Pons (tissue), 1 donor: ENCODE results near the gene UCHL1.
"Not testable (repeated sequence)": the region's sequence is repeated elsewhere in the genome, so short reads cannot be mapped to it uniquely, and the experiment has no call there.

Experiments
- DNase-seq: peaks from one replicate; pipeline ENCODE4 v3.0.0-alpha.2; 2016; ENCODE audit warnings: low spot score

The UCHL1 gene

DNA sequence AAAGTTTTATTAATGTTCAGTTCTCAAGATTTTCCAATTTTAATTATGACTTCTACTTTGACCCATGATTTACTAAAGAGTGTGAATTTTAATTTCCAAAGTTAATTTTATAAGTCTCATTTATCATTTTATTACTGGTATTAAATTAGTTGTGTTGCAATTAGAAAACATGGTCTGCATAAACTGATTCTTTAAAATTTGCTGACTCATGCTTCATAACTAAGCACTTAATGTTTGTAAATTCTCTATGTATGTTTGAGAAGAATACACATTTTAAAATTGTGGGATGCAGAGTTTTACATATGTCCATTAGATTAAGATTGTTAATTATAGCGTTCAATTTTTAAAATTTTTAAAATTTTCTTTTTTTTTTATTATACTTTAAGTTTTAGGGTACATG lies 20.2 kb upstream of the UCHL1 start:
- no peak for DNase-seq

DNA sequence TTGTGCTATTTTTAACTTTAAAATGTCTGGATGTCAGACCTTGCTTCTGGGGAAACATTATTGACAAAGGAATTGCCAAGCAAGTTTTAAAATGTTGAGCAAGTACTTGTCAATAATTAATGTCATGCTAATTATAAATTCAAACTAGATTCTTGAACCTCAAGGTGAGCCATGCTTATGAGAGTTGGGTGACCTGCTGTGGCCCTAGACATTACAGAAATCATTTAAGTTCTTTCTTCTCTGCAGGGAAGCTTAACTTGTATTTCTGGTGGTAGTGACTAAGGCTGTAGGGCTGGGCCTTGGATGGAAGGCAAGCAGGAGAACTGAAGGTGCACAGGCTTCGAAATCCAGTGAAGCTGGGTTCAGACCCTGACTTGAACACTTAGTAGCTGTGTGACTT lies 14.8 kb upstream of the UCHL1 start:
- DNase-seq: no peak

DNA sequence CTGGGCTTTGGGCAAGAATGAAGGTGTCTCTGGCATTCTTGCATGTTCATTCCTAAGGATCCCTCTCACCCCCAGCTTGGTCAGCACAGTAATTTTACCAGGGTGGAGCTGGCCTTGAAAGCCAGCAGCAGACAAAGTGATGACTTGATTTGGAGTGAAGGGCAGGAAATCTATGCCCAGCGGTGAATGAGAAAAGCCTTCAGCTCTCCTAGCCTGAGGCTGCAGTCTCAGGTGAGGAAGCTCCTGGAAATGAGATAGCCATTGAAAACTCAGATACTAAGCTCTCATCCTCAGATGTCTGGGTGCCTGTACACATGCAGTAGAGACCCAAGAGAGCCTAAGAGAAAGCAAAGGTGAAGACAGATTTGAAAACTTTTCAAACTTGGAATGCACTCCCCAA lies 10.7 kb upstream of the UCHL1 start:
- DNase-seq: no peak

DNA sequence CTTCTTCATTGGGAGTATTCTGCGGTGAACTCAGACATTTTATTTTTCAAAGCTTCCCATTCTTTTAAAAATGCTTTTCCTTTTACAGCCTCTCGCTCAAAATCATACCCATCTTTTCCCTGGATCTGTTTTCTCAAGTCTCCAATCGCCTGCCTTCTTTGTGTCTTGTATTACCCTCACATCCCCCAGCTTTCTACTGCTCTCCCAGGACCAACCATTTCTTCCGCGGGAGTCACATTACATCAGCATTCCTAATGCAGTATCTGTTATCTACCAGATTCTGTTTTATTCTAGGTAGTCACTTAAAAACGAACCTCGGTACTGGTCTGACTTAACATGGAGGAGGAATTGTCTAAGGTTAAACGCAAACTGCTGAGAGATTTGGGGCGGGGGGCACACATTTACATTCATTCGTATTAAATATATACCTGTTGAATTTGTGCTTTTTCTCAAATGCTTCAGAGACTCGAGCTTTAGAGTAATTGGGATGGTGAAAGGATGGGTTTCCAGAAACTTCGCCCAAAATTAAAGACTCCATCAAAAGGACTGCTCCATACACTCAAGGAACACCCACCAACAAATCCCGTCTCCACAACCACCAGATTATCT lies 493 bp upstream of the UCHL1 start:
- DNase-seq: peak; percentile 49

DNA sequence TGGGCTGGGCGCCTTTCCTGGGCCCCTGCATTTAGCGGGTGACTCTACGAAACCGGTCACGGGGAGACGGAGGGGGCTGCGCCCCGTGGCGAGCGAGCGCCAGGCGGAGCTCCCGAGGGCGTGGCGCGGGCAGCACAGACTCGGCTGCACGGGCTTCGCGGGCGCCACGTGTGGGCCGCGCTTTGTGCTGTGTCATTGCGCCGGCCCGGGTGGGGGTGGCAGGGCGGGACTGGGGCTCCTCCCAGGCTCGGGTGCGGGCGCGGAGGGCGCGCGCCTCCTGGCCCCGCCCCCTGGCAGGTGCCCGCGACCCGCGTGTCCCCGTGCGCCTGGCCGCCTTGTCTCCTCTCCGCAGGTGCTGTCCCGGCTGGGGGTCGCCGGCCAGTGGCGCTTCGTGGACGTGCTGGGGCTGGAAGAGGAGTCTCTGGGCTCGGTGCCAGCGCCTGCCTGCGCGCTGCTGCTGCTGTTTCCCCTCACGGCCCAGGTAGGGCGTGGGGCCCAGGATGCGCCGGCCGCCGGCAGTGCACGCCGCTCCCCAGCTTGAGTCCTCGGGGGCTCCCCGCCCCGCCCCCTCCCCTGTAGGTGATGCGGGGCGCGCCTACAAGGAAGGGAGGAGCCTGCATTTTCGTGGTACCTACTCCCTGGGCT lies 651 bp downstream of the UCHL1 start:
- peak; percentile 19 for DNase-seq

DNA sequence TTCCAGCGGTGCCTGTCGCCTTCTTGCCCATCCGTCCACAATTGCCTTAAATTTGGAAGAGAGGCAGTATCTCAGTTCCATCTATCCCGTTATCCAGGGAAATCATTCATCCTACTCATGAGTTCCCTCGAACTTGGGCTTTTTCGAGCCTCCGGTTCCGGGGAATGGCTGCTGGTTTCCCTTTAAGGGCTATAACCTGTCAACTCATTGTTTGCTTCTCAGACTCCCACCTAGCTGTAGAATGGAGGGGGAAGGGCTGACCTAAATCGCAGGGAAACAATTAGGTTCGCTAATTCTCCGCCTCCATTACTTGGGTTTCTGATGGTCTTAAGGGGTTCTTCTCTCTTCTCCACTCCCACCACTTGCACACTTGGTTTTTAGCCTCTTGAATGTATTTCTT lies 1.2 kb downstream of the UCHL1 start:
- DNase-seq: peak; percentile 13

DNA sequence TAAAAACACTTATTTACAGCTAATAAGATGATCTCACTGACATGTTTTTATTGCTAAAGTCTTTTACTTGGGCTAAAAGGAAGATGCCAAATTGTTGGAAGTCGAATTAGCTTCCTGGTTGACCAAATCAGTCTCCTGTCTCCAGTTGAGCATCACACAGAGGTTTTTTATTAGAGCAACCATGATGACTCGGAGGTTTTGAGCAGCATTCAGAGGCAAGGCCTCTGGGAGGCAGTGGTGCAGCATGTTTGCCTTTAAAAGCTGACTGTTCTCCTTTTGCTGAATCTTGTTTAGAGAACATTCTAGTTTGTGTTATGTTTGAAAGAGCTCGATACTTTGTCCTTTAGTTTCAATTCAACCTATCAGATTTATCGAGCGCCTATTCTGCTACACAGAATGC lies 2.1 kb downstream of the UCHL1 start:
- DNase-seq: peak; percentile 95

DNA sequence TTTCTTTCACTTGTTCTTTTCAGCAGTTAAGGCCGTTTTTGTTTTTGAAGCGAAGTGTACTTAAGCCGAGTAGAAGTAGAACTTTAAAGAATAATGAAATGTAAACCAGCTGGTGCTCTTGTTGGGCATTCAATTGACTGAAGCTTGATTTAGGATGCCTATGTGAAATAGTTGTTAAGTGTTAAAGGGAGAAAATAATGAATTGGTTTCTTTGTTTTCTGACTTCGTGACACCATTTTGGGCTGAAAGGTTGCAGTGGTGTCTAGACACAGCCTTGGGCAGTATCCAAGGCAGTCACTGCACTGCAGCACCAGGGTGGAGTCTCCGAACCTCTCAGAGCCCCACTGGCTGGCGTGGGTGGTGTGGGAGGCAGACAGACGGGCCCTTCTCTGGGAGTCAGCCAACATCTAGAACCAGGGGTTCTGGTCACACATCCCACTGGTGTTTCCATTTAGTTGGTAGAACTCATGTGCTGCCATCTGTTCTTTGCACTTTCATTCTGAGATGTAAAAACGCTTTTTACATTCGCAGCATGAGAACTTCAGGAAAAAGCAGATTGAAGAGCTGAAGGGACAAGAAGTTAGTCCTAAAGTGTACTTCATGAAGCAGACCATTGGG lies 3.5 kb downstream of the UCHL1 start:
- DNase-seq: no peak

DNA sequence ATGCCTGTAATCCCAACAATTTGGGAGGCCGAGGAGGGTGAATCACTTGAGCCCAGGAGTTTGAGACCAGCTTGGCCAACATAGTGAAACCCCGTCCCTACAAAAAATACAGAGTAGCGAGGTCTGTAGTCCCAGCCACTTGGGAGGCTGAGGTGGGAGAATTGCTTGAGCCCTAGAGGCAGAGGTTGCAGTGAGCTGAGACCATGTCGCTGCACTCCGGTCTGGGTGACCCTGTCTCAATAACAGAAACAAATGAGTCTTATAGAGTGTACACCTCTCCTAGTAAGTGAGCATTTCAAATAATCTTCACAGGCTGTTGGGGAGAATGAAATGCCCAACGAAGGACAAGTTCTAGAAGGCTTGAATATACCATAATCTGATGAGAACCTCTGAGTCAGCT lies 5.5 kb downstream of the UCHL1 start:
- DNase-seq: no peak

DNA sequence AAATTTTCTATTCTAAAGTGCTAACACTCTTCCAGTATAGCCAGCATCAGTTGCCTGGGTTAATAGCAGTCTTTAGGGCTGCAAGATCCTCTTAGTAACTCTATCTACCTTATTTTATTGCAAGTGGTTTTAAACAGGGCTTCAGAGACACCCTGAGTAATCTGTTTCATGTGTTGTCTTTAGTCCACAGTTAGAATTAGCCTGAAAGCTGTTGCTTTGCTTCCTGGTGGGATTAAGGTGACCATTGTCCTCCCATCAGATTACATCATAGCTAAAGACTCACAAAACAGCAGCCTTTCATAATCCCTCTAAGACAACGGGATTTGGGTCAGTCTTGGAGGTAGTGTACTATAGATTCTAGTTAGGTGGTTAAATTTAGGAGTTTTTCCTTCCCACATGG lies 7.5 kb downstream of the UCHL1 start:
- DNase-seq: no peak

DNA sequence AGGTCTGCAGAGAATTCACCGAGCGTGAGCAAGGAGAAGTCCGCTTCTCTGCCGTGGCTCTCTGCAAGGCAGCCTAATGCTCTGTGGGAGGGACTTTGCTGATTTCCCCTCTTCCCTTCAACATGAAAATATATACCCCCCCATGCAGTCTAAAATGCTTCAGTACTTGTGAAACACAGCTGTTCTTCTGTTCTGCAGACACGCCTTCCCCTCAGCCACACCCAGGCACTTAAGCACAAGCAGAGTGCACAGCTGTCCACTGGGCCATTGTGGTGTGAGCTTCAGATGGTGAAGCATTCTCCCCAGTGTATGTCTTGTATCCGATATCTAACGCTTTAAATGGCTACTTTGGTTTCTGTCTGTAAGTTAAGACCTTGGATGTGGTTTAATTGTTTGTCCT lies 11.3 kb downstream of the UCHL1 start:
- no peak for DNase-seq

DNA sequence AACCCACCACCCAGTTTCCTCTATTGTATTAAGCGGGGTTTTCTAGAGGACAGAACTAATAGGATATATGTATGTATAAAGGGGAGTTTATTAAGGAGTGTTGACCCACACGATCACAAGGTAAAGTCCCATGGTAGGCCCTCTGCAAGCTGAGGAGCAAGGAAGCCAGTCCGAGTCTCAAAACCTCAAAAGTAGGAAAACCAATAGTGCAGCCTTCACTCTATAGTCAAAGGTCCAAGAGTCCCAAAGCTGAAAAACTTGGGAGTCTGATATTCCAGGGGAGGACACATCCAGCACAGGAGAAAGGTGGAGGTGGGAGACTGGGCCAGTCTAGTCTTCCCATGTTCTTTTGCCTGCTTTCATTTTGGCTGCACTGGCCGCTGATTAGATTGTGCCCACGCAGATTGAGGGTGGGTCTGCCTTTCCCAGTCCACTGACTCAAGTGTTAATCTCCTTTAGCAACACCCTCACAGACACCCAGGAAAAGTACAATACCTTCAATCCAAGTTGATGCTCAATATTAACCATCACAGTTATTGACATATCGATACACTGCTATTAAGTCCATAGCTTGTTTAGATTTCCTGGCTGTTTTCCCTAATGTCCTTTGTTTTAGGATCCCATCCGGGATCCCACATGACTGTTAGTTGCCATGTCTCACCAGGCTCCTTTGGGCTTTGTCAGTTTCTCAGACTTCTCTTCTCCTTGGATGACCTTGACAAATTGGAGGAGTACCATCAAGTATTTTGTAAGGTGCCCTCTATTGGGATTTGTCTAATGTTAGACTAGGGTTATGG lies 12.2 kb downstream of the UCHL1 start:
- no peak for DNase-seq

DNA sequence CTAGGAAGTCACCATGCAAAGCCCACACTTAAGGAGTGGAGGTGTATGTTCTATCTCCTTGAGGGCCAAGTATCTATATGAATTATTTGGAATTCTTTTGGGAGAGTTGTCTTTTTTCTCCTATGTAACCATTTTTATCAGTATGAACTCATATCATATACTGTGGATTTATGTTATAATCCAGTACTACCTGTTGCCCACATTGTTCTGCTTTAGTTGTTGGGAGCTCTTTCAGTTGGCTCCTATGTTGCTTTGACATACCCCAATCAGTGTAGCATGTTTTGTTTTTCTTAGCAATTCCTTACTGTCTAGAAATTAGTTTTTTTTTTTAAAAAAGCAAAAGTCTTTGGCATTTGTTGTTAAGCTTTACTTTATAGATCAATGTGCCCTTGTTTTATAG lies 13.0 kb downstream of the UCHL1 start:
- no peak for DNase-seq

DNA sequence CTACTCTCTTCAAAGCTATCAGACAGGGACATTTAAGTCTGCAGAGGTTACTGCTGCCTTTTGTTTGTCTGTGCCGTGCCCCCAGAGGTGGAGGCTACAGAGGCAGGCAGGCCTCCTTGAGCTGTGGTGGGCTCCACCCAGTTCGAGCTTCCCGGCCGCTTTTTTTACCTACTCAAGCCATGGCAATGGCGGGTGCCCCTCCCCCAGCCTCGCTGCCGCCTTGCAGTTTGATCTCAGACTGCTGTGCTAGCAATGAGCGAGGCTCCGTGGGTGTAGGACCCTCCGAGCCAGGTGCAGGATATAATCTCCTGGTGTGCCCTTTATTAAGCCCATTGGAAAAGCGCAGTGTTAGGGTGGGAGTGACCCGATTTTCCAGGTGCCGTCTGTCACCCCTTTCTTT lies 19.2 kb downstream of the UCHL1 start:
- DNase-seq: not testable (repeated sequence)

DNA sequence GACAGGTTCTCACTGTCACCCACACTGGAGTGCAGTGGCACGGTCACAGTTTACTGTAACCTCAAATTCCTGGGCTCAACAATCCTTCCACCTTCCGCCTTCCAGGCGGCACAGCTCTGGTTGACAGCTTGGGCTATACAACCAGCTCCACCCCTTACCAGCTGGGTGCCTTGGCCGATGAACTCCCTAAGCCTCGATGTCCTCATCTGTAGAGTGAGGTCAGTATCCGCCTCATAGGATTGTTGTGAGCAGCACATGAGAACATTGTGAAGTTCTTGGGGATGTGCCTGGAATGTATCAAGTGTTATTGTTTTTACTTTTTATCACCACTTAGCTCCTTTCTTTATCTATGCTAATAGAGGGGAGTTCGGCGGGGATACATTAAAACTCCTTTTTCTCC lies 23.3 kb downstream of the UCHL1 start:
- no peak for DNase-seq

DNA sequence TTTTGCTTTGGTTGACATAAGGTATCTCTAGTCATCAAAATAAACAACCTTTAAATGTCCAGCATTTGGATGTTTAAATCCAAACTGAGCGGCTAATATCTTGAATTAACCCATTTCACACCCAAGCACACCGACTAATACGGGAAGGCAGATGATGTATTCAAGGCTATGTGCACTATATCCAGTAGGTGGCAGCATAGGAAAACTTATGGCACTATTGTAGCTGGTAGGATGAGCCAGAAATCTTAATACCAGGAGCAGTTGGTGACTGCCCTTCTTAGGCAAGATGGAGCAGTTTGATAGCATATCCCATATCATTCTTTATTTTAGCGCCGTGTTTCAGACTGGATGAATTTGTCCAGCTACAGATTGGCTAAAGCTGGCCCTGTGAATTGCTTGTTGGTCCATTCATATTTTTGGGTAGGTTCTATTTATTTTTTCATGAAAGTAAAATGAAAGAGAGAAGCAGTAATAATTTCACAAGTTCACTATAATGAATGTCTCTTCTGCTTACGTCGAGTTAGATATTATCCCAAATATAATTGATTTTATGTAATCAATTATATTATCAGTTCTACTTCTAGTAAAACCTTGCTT lies 24.4 kb downstream of the UCHL1 start:
- peak; percentile 94 for DNase-seq

DNA sequence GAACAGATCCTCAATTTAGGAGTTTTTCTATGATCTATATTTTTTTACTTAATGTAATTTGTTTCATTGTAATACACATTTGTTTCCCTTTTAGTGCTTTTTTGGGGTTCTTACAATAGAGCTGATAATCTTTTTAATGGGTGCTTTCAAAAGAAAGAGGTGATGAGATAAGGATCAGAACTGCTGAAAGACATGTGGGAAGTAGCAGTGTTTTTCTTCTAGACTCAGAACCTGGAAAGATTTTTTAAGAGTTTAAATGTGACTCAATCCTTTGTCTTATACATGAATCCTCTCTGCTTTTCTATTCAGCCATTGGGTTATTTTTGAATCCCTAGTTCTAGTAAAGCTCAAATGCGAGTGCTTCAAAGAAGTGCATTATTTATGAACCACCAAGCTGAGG lies 25.6 kb downstream of the UCHL1 start:
- no peak for DNase-seq

DNA sequence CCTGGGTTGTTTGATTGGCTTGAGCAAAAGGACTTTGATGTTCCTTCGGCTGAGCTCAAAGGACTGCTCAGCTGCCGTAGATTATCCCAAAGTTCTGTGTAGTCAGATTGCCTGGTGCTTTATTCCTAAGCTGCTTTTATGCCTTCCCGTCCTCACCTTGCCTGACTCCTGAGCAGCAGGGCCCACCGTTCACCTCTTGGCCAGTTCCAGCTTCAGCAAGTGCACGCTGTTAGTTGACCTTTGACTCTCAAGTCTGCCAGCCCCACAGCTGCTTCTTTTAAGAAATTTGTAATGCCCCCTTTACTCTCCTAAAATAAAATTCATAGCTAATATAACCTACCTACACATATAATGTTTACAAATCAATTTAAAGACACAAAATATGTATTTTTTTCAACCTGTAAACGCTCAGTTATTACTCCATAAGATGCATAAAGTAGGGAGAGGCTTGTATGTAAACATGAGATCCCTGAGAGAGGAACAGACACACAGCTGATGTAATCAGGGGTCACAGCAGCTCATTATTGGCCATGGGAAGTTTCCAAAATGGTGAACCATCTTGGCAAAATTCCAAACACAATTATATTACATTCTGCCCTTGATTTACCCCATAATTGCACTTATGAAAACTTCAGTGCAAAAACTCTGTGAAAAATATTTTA lies 28.6 kb downstream of the UCHL1 start:
- DNase-seq: no peak

DNA sequence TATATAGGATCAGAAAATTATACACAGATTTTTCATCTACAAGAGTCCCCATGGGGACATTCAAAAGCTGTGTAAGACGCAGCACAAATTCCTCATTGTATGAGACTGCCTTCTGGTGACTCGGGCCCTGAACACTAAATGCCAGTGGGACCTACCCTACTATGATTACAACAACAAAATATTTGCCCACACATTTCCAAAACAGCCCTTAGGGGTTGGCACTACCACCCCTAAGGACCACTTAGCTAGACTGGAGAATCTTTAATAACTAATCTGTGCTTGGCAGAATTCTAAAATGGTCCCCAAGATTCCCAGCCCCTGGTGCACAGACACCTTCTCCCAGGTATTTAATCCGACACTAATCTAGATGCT lies 29.1 kb downstream of the UCHL1 start:
- no peak for DNase-seq

DNA sequence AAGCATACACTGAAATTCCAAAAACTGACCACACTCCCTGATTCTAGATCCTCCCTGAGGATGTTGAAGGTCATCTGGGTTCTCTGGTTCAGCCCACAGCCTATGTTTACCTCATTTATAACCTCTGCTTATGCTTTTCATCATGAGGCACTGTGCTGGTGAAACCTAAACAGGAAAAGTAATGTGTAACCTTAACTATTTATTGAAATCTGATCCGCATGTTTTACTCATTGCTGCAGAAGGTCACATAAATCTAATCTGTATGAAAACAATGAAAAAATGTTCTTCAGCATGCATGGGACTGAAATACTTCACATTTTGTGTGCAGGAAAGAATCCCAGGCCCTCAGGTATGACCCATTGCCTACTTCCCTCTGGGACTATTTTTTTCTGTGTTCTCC lies 30.3 kb downstream of the UCHL1 start:
- DNase-seq: no peak

DNA sequence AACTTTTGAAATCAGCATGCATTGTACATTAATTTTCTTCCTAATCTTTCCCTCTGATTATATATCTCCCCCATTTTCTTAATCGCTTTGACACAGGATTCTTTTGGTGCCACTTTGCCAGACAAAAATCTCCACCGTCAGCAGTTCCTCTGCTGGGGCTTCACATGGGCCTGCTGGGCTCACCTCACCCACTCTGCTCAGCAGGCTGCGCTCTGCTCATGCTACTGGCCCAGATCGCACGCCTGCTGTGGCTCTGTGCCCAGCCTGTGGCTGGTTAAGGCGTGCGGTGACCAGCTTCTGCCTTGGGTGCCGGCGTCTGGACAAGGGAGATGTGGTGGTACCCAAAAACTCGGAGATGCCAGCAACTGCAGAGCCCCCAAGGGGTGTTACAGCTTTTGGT lies 31.1 kb downstream of the UCHL1 start:
- DNase-seq: no peak

DNA sequence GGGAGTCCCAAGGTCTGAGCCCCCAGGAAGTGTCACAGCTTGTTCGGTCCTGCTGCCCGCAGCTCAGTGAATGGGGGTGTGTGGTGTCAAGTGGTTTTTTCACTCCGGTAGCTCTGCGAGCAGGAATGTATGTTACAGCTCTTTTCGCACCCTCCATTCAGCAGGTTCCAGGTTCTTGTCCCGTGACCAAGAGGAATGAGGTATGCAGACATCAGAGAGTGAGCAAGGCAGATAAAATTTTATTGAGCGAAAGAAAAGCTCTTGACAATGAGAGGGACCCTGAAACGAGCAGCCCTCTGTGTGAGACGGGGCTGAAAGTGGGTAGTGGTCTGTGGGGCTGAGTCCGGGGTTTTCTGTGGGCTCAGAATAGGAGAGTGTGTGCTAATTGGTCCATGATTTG lies 31.5 kb downstream of the UCHL1 start:
- no peak for DNase-seq
